Measurements from ENCODE around the gene ABHD5. TPM values are rescaled to one million over a fixed set of nuclear protein-coding genes. Genes with fewer than 3 reads are reported as not detected.

The ABHD5 gene
- total RNA-seq, 2 experiments from 2014 or later: 7.8 to 8.4 TPM

DNA sequence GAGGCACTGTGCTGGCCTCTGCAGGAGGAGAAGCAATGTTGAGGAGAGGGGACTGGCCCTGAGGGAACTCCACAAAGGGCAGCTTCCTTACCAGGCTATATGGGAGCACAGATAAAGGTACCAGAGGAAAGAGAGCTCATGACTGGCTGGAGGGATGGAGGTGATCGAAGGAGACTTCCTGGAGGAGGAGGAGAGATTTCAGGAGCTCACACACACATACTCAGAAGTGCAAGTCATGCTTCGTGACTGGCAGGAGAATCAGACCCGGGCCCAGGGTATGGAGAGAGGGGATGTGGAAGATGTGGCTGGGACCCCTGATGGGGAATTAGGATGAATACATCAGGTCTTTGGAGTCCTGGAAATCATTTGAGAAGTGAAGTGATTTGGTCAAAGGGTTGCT lies 85.4 kb downstream of the ABHD5 start:
- intact Hi-C loops (cut with micrococcal nuclease): no loop called here
- Mint-ChIP-seq H3K4me1 (ENCODE audit: low read depth) (peaks cover 16% of the 10 kb centered on the region), H3K27ac (no peak overlapping the region), H3K27me3 (peaks cover 3% of the 10 kb centered on the region), H3K9me3 (no peaks in the 10 kb centered on the region), H3K4me3 (no peak overlapping the region), H3K36me3 (ENCODE audit: low read depth) (no peaks in the 10 kb centered on the region)
- TF ChIP-seq, protein P1, sequence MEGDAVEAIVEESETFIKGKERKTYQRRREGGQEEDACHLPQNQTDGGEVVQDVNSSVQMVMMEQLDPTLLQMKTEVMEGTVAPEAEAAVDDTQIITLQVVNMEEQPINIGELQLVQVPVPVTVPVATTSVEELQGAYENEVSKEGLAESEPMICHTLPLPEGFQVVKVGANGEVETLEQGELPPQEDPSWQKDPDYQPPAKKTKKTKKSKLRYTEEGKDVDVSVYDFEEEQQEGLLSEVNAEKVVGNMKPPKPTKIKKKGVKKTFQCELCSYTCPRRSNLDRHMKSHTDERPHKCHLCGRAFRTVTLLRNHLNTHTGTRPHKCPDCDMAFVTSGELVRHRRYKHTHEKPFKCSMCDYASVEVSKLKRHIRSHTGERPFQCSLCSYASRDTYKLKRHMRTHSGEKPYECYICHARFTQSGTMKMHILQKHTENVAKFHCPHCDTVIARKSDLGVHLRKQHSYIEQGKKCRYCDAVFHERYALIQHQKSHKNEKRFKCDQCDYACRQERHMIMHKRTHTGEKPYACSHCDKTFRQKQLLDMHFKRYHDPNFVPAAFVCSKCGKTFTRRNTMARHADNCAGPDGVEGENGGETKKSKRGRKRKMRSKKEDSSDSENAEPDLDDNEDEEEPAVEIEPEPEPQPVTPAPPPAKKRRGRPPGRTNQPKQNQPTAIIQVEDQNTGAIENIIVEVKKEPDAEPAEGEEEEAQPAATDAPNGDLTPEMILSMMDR (IDR thresholded peaks at IDR 0.05): no peak
- ChIA-PET POLR2A (no interaction called here), CTCF (no interaction called here)
- DNase-seq (no peak), ATAC-seq (no peak)

DNA sequence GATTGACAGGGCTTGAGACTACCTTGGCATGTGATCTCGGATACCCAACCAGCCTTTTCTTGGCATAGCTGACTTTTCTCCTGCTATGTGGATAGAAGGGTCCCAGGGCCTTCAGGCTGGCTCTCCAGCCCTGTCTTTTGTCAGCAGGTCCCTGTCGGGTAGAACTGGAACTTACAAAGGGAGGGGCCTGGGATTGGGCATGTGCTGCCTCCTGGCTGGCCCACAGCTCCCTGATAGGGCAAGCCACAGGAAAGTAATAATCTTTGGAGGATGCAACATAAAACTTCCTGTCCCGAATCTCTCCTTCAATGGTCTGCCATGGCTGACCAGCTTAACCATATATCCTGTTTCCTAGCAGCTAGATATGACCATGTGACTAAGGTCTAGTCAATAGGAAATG lies 89.1 kb downstream of the ABHD5 start:
- Mint-ChIP-seq H3K36me3 (ENCODE audit: low read depth) (no peaks in the 10 kb centered on the region), H3K4me1 (ENCODE audit: low read depth) (no peaks in the 10 kb centered on the region), H3K27me3 (peaks cover 4% of the 10 kb centered on the region), H3K9me3 (no peaks in the 10 kb centered on the region), H3K27ac (no peak overlapping the region), H3K4me3 (no peak overlapping the region)
- POLR2A ChIA-PET: no interaction called here
- intact Hi-C loops (cut with micrococcal nuclease): no loop called here
- no peak for DNase-seq
- ATAC-seq: no peak
- CTCF ChIA-PET: no interaction called here
- TF ChIP-seq, protein P1 (IDR thresholded peaks at IDR 0.05): no peak

DNA sequence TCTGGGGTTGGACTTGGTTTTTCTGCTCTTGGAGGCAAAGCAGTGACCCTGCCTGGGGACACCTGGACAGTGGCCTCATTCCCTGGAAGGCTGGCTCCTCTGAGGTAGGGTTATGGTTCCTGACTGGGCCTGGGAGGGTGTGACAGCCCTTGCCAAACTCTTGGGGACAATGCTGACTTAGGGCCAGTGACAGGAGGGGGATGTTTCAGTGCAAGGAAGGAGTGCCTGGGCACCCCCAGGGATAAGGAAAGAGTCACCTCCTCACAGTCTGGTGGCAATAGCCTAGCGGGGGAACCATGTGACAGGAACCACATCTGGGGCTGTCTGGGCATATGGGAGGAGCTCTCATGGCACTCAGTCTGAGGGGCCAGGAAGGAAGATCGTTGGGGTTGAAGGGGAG lies 91.8 kb downstream of the ABHD5 start:
- Mint-ChIP-seq H3K4me1 (ENCODE audit: low read depth) (no peaks in the 10 kb centered on the region), H3K4me3 (no peak overlapping the region), H3K27ac (no peak overlapping the region), H3K36me3 (ENCODE audit: low read depth) (no peaks in the 10 kb centered on the region), H3K9me3 (no peaks in the 10 kb centered on the region), H3K27me3 (peaks cover 1% of the 10 kb centered on the region)
- intact Hi-C loops (cut with micrococcal nuclease): no loop called here
- DNase-seq (no peak), ATAC-seq (no peak)
- ChIA-PET CTCF (no interaction called here), POLR2A (no interaction called here)
- TF ChIP-seq, protein P1 (IDR thresholded peaks at IDR 0.05): no peak

Other genes starting within 250 kb of the ABHD5 start
- gene ANO10, start 68.9 kb upstream of the ABHD5 start, total RNA-seq: 1 to 10 TPM; 6.3 to 8.9 TPM